RWPE2 (cell line): ENCODE measurements around the gene TIE1.

Experiments used
- ATAC-seq: fragments of 200-7000 bp; cut with Tn5 transposase; 3 replicates; pipeline ENCODE4 v1.9.1; 2021; ENCODE audit warnings: low read depth
- DNase-seq: peaks from one replicate; pipeline ENCODE4 v3.0.0-alpha.2; 2020; ENCODE audit warnings: low spot score
- H3K27ac ChIP-seq: fragments of 450-650 bp; 2 replicates; pipeline ENCODE4 v1.5.1; 2017; ENCODE audit warnings: mild to moderate bottlenecking; ENCODE audit not compliant: poor library complexity, severe bottlenecking
- H3K27me3 ChIP-seq: fragments of 250-450 bp; sonication (Bioruptor Pico); 2 replicates; pipeline ENCODE4 v1.5.1; 2021; ENCODE audit warnings: mild to moderate bottlenecking, moderate library complexity; ENCODE audit not compliant: insufficient read depth, poor library complexity, severe bottlenecking
- H3K36me3 ChIP-seq: fragments of 250-450 bp; sonication (Bioruptor Pico); 2 replicates; pipeline ENCODE4 v1.5.1; 2020; ENCODE audit warnings: low read depth, mild to moderate bottlenecking, moderate library complexity
- H3K4me1 ChIP-seq: fragments of 250-450 bp; sonication (Bioruptor Pico); 2 replicates; pipeline ENCODE4 v1.5.1; 2021; ENCODE audit warnings: mild to moderate bottlenecking, moderate library complexity; ENCODE audit not compliant: insufficient read depth, poor library complexity, severe bottlenecking
- H3K4me3 ChIP-seq: fragments of 250-450 bp; sonication (Bioruptor Pico); 2 replicates; pipeline ENCODE4 v1.5.1; 2021; ENCODE audit warnings: mild to moderate bottlenecking, moderate library complexity; ENCODE audit not compliant: severe bottlenecking
- H3K9me3 ChIP-seq: fragments of 250-450 bp; sonication (Bioruptor Pico); 2 replicates; pipeline ENCODE4 v1.5.1; 2021; ENCODE audit warnings: mild to moderate bottlenecking, moderate library complexity; ENCODE audit not compliant: severe bottlenecking
- CTCF ChIP-seq: fragments of 450-650 bp; IDR thresholded peaks from one replicate; pipeline ENCODE4 v1.5.1; 2017; ENCODE audit warnings: mild to moderate bottlenecking, moderate library complexity; ENCODE audit not compliant: poor library complexity, severe bottlenecking

Gene TIE1

GRCh38 chr1:43363283-43363934, 62.6 kb downstream of the TIE1 start:
- ATAC-seq (no peak), DNase-seq (no peak)
- Histone ChIP-seq H3K27ac (peak overlapping the region; percentile 95), H3K36me3 (peaks cover 61% of the 10 kb centered on the region), H3K4me1 (peaks cover 28% of the 10 kb centered on the region), H3K4me3 (no peak overlapping the region), H3K27me3 (no peaks in the 10 kb centered on the region), H3K9me3 (no peaks in the 10 kb centered on the region)
- no peak for TF ChIP-seq CTCF

- DNase-seq (no peak), ATAC-seq (no peak)
- H3K27me3 ChIP-seq, result no peaks in the 10 kb centered on the region
- H3K36me3 ChIP-seq, result peaks cover 61% of the 10 kb centered on the region
- no peaks in the 10 kb centered on the region for H3K9me3 ChIP-seq
- TF ChIP-seq CTCF, result no peak
- peaks cover 31% of the 10 kb centered on the region for H3K4me1 ChIP-seq
- no peak overlapping the region for H3K4me3 ChIP-seq
- peak overlapping the region; percentile 95 for H3K27ac ChIP-seq
These were observed 63.2 kb downstream of the TIE1 start for GRCh38 chr1:43363935-43364525.

GRCh38 chr1:43365678-43366077, 64.9 kb downstream of the TIE1 start:
- H3K27ac ChIP-seq, result peak overlapping the region; percentile 95
- H3K9me3 ChIP-seq, result no peaks in the 10 kb centered on the region
- DNase-seq (no peak), ATAC-seq (no peak)
- peaks cover 48% of the 10 kb centered on the region for H3K36me3 ChIP-seq
- peak overlapping the region; percentile 79 for H3K4me3 ChIP-seq
- H3K4me1 ChIP-seq, result peaks cover 25% of the 10 kb centered on the region
- H3K27me3 ChIP-seq, result no peaks in the 10 kb centered on the region
- no peak for TF ChIP-seq CTCF

- H3K4me3 ChIP-seq, result peak overlapping the region; percentile 79
- H3K27me3 ChIP-seq, result no peaks in the 10 kb centered on the region
- H3K27ac ChIP-seq, result peak overlapping the region; percentile 95
- no peak for TF ChIP-seq CTCF
- peaks cover 23% of the 10 kb centered on the region for H3K4me1 ChIP-seq
- DNase-seq (peak; percentile 89), ATAC-seq (peak; percentile 53)
- H3K36me3 ChIP-seq, result peaks cover 43% of the 10 kb centered on the region
- H3K9me3 ChIP-seq, result no peaks in the 10 kb centered on the region
These were observed 65.4 kb downstream of the TIE1 start for GRCh38 chr1:43366179-43366578.

GRCh38 chr1:43366601-43367025, 65.8 kb downstream of the TIE1 start:
- Histone ChIP-seq H3K4me1 (peaks cover 23% of the 10 kb centered on the region), H3K27ac (peak overlapping the region; percentile 95), H3K9me3 (no peaks in the 10 kb centered on the region), H3K4me3 (peak overlapping the region; percentile 79), H3K27me3 (no peaks in the 10 kb centered on the region), H3K36me3 (peaks cover 38% of the 10 kb centered on the region)
- peak; percentile 3 for ATAC-seq
- no peak for TF ChIP-seq CTCF
- DNase-seq, result no peak
